IPS-NIHi7 (cell line): ENCODE measurements around the gene DEFB114.
"Not testable (repeated sequence)": the region's sequence is repeated elsewhere in the genome, so short reads cannot be mapped to it uniquely, and the experiment has no call there.

Experiments used
- DNase-seq: peaks from one replicate; pipeline ENCODE4 v3.0.0; 2012; ENCODE audit warnings: mixed read lengths; ENCODE audit errors: extremely low spot score

DEFB114 gene

GRCh38 chr6:49964064-49964463, at the start of gene DEFB114:
DEFB114 (minus strand) TSS chr6:49964164; CDS start chr6:49964105, 59 bp downstream.
- DNase-seq = no peak

GRCh38 chr6:50007819-50008218, 43.9 kb upstream of the DEFB114 start:
- DNase-seq = no peak

GRCh38 chr6:50003139-50003538, 39.2 kb upstream of the DEFB114 start:
- no peak for DNase-seq

GRCh38 chr6:49995278-49995677, 31.3 kb upstream of the DEFB114 start:
- no peak for DNase-seq

GRCh38 chr6:49988900-49989299, 24.9 kb upstream of the DEFB114 start:
- DNase-seq = no peak

- DNase-seq = no peak
These were observed 23.8 kb upstream of the DEFB114 start for GRCh38 chr6:49987749-49988148.

GRCh38 chr6:49986551-49986950, 22.6 kb upstream of the DEFB114 start:
- no peak for DNase-seq

GRCh38 chr6:49982046-49982445, 18.1 kb upstream of the DEFB114 start:
- no peak for DNase-seq

GRCh38 chr6:49980898-49981297, 16.9 kb upstream of the DEFB114 start:
- no peak for DNase-seq

GRCh38 chr6:49979584-49979983, 15.6 kb upstream of the DEFB114 start:
- no peak for DNase-seq

GRCh38 chr6:49978332-49979226, 14.6 kb upstream of the DEFB114 start:
- no peak for DNase-seq

- DNase-seq = no peak
These were observed 5.6 kb upstream of the DEFB114 start, which contains the start of gene DEFB113 for GRCh38 chr6:49969605-49970004. DEFB113 (minus strand) TSS chr6:49969625; CDS start chr6:49969625, 0 bp downstream.

GRCh38 chr6:49966823-49967222, 2.9 kb upstream of the DEFB114 start:
- no peak for DNase-seq

GRCh38 chr6:49966334-49966733, 2.4 kb upstream of the DEFB114 start:
- no peak for DNase-seq

GRCh38 chr6:49958180-49958579, 5.8 kb downstream of the DEFB114 start:
- no peak for DNase-seq

GRCh38 chr6:49955847-49956246, 8.1 kb downstream of the DEFB114 start:
- no peak for DNase-seq

- DNase-seq = no peak
These were observed 12.0 kb downstream of the DEFB114 start for GRCh38 chr6:49951926-49952325.

- DNase-seq = no peak
These were observed 13.6 kb downstream of the DEFB114 start for GRCh38 chr6:49950415-49950751.

- no peak for DNase-seq
These were observed 14.9 kb downstream of the DEFB114 start for GRCh38 chr6:49949062-49949461.

- no peak for DNase-seq
These were observed 17.1 kb downstream of the DEFB114 start for GRCh38 chr6:49946835-49947234.

GRCh38 chr6:49944068-49944467, 19.9 kb downstream of the DEFB114 start:
- DNase-seq = not testable (repeated sequence)

- DNase-seq = no peak
These were observed 23.9 kb downstream of the DEFB114 start for GRCh38 chr6:49939993-49940498.

GRCh38 chr6:49937811-49938210, 26.2 kb downstream of the DEFB114 start:
- no peak for DNase-seq
